Measurements from ENCODE around the gene ZNF593.
A peak's percentile ranks its signal among the peaks of the same experiment; 100 is the strongest.

ZNF593 gene

DNA sequence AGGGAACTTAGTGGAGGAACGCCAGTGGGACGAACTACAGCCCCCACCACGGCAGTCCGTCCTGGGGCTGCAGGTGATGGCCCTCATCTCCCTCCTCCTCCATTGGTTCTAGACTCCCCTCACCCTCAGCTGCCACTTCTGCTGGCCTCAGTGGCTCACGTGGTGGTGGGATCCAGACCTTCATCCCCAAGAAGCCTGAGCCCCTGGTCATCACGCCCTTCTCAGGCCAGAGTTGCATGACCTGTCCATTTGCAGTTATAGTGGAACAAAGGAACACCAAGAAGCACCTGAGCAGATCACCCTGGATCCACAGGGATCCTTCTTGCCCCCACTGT, 23.8 kb upstream of the ZNF593 start:
- no peak for DNase-seq (ENCODE audit: low spot score)

DNA sequence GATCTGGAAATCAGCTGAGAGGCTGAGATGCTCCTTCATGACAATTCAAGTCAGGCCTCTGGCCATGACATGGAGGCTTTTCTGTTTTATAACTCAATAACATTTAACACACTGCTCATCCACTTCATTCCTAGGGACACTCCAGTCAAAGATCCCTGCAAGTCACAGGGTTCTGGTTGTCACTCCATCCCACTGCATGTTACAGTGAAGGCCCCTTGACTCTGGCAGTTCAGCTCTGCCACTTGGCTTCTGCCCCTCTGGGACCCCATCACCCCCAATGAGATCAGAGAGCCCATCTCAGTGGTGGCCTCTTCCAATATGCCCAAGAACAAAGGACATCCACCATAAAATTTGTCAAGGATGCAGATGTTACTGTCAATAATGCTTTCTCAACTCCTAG, 20.8 kb upstream of the ZNF593 start:
- no peak for DNase-seq (ENCODE audit: low spot score)

DNA sequence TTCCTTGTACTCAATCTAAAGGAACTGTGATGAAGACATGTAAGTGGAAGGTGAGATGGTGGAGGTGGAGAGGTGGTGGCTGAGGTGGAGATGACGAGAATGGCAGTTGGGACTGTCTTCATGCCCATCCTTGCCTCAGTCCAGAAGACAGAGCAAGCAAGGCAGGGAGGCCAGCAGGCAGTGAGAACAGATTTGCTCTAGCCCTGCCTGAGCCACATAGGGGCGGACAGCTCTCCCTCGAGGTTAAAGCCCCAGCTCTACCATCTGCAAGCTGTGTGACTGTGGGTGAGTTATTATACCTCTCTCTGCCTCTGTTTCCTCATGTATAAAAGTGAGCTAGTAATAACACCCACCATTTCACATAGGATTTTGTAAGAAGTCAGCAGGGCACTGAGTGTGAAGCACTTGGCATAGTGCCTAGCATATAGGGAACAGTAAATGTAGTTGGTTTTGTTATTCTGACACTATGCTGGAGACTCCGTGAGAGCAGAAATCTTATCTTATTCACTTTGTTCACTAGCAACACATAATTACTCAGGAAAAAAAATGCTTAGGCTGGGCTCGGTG, 15.7 kb upstream of the ZNF593 start:
- DNase-seq (ENCODE audit: low spot score), result no peak

DNA sequence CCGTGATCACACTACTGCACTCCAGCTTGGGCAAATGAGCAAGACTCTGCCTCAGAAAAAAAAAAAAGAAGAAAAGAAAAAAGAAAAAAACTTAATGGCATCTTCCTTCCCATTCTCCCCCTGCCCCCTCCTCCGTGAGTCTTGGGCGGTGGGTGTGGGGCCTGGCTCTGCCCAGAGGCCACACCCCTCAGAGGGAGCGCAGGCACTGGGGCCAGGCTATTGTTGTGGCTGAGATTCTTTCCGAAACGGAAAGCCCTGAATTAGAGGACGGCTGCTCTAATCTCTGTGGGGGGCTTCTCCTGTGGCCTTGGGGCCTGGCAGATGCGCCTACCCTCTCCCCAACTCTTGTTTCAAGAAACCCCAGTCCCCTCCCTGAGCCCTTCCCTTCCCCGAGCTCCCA, 15.0 kb upstream of the ZNF593 start:
- no peak for DNase-seq (ENCODE audit: low spot score)

DNA sequence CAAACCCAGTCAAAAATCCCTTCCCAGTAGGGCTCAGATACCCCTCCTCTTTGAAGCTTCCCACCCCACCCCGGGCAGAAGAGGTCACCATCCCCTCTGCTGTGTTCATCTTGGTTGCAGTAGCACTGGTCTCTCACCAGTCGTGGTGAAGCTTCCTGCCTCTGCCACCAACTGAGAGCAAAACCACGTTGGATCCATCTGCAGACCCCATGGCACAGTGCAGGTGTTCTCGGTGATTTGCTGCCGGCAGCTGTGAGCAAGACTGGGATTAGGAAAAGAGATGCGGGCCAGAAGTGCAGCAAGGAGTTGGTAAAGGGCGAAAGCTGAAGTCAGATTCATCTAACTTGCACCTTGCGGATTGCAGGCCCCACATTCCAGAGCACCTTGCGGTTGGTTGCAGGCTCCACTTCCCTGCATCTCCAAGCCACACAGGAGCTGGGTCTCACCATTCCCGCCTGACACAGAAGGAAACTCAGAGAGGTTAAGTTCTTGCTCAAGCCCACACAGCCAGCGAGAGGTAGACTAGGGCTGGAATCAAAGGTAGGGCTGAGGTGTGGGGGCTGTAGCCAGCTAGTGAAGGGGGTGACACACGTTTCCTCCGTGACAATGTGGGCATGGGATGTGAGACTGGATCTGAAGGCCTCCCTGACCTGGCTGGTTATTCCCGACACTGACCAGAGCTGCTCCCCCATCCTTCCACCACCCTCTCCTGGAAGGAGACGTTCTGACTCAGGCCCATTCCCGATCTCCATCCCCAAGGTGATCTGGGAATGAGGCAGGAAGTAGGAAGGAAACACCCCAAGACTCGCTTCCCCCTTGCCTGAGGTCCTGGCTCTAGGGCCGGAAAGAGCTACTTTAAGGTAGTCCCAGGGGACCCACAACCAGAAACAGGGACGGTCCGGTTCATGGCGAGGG, 14.1 kb upstream of the ZNF593 start:
- DNase-seq (ENCODE audit: low spot score), result no peak

DNA sequence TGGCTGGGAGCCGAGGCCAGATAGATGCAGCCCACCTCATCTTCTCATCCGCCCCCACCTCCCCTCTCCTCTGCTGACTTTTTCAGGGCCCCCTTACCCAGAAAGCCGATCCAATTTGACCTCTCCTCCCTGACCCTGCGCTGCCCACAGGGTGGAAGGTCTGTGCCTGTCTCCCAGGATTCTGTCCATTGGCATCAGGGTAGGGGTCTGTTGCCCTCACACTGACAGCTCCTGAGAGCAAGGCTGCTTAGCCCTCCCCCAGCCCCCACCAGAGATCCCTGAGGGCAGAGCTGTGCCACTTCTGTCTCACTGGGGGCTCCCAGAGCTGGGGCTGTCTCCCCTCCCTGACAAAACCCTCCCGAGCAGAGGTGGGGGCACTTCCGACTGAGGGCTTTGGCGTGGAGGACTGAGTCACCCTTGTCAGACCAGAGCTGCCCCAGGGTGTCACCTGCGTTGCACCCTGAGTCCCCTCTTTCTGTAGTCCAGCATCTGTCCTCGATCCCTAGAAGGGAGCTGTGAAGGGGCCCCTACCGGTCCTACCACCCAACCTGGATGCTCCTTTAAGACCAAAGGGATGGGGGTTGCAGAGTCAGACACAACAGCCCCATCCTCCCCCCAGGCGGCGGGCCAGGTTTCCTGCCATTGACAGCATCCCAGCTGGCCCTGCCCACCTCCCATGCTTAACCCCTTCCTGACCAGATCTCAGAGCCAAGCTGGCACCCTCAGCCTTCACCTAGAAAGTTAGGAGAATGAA, 13.2 kb upstream of the ZNF593 start:
- peak; percentile 41 for DNase-seq (ENCODE audit: low spot score)

DNA sequence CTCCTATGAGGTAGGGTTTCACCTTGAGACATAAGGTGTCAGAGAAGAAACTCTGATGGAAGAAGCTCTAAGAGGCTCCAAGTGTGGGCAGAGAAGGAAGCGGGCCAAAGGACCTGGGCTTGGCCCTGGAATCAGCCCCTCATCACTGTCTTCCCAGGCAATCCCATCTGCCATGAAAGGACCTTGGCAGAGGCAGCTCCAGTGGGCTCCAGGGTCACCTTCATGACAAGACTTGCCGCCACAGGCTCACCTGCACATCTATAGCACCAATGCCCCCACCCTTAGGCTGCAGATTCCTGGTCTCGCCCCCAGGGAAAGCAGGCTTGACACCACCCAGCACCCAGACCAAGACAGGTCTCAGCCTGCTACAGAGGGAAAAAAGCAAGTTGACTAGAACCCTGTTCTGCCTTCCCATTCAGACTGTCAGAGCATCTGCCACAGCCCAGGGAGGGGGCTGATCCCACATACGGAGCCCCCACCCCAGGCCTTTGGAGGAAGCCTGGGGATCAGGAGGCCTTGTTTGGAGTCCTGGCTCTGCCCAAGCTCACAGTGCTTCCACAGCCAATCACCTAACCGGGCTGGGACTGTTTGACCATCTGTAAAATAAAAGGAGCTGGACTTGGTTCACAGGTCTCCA, 11.3 kb upstream of the ZNF593 start:
- DNase-seq (ENCODE audit: low spot score), result no peak

DNA sequence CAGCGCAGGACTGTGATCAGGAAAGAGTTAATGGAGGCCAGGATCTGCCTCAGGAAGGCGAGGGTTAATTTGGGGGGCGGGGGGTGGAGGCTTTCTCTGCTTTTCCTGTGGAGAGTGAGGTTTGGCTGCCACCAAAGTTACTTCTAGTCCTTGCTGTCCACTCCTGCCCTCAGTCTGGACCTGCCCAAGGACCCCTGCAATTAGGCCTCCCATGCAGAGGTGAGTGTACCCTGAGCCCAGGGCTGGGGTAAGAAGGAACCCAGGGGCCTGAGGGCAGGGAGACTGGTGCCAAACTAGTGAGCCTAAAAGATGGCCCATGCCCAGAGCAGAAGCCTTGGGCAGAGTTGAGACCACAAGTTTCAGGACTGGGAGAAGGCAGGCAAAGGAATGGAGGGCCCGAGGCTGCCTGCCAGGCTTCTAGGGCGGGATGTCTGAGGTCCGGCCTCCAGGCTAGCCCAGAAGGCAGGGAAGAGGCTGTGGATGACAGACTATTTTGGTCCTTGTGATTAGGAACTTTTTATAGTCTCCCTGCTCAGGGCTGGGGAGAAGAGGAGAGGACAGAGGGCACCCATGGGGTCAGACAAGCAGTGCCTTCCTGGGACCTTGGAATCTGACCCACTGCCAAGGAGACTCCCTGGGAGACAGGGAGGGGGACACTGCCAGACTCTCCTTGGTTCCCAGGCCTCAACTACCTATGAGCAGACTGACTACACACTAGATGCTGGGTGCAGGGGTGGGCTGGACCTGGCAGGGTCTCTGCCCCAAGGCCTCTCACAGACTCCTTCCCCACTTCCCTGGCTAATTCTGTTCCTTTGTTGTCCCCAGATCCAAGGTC, 10.6 kb upstream of the ZNF593 start, which contains the start of gene FAM110D:
Gene FAM110D (plus strand): TSS at position 172 of the 835 bp plus-strand sequence. CDS start 2,213 bp downstream, outside the sequence.
- DNase-seq (ENCODE audit: low spot score), result no peak

DNA sequence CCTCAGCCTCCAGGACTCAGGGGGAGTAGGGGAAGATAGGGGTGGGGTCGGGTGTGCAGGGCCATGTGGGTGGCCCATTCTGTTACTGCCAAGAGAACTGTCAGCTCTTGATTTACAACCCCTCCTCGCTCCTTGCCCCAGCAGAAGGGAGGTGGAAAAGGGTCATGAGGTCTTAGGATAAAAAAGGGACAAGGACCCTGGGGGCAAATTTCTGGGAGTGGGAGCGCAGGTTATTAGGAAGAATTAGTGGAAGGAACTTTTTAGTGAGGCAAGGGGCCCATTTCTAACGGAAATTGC, 10.0 kb upstream of the ZNF593 start:
- DNase-seq (ENCODE audit: low spot score), result no peak

DNA sequence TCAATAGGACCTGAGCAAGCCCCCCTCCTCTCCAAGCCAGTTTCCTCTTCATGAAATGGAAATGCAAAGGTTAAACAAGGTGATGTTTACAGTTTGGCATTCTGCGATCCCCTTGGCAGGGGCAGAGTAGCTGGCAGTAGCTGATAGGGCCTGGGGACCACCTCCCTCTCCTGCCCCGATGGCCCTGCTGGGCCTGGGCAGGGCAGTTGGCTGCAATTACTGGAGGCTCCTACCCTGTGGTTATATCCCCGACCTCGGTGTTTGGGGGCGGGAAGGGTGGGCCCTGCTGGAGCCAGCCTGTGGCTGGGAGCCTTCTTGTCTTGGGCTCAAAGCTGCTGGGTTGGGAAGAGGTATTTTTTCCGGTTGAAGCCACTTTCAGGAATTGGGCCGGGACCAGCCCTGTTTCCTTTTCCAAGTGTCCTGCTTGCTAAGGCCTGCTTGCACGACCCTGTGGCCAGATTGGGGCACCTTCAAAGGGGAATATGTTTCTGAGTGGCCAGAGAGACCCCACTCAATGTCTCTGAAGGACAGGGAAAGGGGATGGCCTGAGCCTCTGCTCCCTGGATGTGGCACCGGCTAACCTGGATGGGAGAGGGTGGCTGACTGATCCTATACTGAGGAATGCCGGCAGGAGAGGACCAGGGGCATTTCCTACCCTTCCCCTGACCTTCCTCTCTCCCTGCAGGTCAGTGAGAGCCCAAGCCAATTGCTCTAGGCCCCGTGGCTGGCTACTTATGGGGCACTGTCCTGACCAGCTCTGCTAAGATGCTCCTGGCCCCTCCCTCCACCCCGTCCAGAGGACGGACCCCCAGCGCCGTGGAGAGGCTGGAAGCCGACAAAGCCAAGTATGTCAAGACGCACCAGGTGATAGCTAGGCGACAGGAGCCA, 8.9 kb upstream of the ZNF593 start:
- no peak for DNase-seq (ENCODE audit: low spot score)

DNA sequence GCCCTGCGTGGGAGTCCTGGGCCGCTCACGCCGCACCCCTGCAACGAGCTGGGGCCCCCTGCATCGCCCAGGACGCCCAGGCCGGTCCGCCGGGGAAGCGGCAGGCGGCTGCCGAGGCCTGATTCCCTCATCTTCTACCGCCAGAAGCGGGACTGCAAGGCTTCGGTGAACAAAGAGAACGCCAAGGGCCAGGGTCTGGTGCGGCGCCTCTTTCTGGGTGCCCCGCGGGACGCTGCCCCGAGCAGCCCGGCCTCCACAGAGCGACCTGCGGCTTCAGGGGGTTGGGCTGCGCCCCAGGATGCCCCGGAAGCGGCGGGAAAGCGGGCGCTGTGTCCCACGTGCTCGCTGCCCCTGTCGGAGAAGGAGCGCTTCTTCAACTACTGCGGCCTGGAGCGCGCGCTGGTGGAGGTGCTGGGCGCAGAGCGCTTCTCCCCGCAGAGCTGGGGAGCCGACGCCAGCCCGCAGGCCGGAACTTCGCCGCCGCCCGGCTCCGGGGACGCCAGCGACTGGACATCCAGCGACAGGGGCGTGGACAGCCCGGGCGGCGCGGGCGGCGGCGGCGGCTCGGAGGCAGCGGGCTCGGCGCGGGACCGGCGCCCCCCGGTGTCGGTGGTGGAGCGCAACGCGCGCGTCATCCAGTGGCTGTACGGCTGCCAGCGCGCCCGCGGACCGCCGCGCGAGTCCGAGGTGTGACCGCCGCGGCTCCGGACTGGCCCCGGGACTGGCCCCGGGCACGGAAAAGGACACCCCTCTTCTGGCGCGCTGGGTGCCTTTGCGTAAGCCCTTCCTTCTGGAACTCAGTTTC, 8.1 kb upstream of the ZNF593 start:
- peak; percentile 37 for DNase-seq (ENCODE audit: low spot score)

DNA sequence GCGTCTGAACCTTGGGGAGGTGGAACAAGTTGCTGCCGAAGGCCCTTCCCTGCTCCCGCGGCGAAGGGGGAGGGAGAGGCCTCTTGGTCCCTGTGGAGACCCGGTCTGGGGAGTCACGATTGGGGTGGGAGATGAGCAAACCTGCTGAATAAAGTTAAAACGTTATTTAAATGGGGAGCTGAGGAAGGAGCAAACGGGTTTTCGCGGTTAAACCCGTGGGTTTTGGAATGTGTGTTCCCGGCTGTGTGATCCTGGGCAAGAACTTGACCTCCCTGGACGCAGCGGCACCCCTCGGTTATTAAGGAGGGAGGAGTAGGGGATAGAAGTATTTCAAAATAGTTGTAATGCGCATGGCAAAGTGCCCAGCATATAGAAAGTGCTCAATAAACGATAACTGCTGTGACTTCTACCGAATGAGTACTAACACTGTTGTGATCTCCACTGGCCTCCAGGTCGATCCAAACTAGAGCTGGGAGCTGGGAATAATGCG, 7.4 kb upstream of the ZNF593 start:
- no peak for DNase-seq (ENCODE audit: low spot score)

DNA sequence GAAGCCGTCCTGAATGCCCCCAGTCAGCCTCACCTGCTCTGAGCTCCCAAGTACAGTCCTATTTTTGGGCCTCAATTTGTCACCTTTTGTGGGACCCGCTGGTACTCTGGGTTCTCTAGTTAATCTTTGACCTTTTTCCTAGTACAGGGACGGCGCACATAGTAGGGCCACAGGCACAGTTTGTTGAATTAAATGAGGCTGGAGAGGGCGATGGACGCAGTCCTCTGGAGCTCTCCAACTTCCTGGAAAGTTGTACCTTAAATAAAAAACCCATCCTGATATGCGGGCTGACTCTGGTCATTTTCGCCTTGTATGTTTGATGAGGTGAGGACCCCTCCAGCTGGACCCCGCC, 6.0 kb upstream of the ZNF593 start:
- DNase-seq (ENCODE audit: low spot score), result no peak

DNA sequence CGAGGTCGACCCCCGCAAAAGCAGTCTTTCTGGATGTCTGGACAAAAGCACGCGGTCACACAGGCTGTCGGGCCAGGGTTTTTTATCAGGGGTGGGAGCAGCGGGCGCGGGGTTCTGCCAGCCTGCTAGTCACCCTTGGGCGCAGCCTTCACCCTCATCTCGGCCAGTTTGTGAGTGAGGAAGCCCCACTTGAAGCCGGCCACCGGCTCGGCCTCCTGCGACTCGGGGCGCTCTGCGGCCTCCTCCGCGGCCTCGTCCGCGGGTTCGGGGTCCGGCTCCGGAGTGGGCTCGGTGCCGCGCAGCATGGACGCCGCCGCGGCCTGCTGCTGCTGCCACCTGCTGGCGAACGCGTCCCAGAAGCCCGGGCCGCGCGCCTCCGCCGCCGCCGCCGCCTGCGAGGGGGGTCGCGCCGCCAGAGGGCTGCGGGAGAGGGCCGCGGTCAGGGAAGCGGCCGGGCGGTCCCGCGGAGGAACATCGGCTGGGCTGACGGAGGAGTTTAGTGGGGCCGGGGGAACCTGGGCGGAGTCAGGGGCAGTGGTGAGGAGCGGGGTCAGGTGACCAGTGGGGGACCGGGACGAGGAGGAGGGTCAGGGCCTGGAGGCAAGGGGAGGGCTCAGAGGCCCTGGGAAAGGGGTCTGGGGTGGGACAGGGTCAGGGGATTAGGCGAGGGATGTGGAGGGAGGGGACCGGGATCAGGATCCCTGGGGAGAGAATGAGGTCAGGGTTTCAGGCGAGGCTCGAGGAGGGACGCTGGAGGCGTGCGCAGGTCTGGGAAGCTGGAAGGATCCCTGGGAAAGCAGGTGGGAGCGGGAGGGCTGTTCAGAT, 5.5 kb upstream of the ZNF593 start:
- no peak for DNase-seq (ENCODE audit: low spot score)

DNA sequence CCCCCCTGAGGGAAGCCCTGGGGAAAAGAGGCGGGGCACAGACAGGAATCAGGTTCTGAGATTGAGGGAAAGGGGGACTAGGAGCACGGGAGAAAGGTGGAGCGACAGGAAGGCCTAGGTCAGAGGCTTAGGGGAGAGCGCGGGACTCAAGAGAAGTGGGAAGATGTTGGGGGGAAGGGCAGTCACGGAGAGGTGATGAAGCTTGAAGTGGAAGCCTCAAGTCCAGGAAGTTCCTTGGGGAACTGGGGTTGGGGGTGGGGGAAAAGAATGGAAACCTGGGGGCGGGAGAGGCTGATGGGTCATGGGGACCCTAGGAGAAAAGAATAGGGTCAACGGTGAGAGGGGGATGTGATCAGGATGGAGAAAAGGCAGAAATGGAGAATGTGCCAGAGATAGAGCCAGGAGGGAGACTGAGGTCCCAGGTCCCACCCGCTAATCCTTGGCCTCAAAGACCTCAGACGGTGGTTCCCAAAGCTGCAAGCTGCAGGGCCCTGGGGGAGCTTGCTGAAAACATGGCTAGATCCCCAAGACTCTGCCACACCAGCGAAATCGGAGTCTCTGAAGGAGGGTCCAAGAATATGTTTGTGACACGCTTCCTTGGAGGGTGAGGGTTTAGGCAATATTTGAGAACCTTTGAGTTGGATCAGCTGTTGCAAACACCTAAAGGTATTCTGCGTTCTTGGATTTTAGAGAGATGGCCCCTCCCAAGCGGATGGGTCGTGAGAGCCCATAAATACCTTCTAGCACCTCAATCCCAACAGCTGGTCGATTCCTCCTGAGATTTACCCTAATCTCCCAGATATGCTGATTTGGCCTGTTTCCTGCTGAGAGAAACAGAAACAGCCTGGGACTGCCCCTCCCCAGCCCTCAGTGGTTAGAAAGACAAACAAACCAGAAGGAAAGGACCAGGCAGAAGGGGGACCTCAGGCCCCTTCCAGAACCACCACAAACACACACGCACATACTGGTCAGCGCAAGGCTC, 4.6 kb upstream of the ZNF593 start:
- no peak for DNase-seq (ENCODE audit: low spot score)

DNA sequence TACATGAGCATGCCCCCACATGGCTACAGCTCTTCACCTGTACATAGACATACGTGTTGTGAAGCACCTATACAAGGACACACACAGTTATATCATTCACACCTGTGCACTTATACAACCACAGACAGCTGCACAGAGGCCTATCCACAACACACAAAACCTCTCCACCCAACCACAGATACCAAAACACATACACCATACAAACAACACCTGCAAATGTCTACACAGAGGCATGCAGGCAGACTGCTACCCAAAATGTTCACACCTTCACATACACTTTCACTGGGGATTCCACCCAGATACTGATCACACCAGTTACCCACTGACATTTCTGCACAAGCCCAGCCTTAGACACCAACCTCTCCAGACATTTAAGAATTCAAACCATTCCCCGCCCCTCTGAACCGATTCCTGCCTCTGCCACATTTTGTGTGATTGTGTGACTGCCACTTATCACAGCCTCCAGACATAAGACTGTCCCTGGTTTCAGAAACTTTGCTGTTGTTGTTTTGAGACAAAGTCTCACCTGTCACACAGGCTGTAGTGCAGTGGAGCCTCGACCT, 2.9 kb upstream of the ZNF593 start:
- DNase-seq (ENCODE audit: low spot score), result no peak

All from SK-N-DZ (cell line).